ES-I3 (cell line): ENCODE measurements around the gene ANKDD1A.

Source experiments
- H3K36me3 ChIP-seq: 2 replicates; pipeline ENCODE4 v1.6.1; 2013; ENCODE audit warnings: mild to moderate bottlenecking, low read length, control low read depth, moderate library complexity; ENCODE audit not compliant: insufficient read depth
- H3K4me1 ChIP-seq: 2 replicates; pipeline ENCODE4 v1.6.1; 2013; ENCODE audit warnings: mild to moderate bottlenecking, control low read depth, low read length; ENCODE audit not compliant: insufficient read depth
- H3K9ac ChIP-seq: 2 replicates; pipeline ENCODE4 v1.6.1; 2013; ENCODE audit warnings: low read depth, mild to moderate bottlenecking, low read length, moderate library complexity
- H3K9me3 ChIP-seq: 2 replicates; pipeline ENCODE4 v1.6.1; 2013; ENCODE audit warnings: mild to moderate bottlenecking, low read length, moderate library complexity; ENCODE audit not compliant: control insufficient read depth, insufficient read depth

ANKDD1A gene

DNA sequence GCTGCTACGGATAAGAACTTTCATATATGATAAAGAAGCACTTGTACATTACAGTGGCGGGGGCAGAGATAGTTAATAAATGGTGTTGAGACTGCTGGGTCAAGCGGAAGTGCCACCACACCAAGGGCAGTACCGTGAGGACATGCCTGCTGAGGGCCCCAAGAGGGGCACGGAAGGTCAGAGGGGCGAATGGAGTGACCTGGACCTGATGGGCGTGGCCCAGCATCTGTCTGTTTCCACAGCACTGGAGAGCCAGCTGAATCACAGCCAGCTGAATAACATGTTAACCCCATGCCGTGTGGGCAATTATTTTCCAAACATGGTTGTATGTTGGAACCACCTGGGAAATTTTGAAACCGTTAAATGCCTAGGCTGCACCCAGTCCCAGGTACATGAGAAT, 37.2 kb downstream of the ANKDD1A start:
- H3K9me3 ChIP-seq: no peaks in the 10 kb centered on the region
- H3K36me3 ChIP-seq: no peaks in the 10 kb centered on the region
- no peaks in the 10 kb centered on the region for H3K4me1 ChIP-seq
- no peak overlapping the region for H3K9ac ChIP-seq

DNA sequence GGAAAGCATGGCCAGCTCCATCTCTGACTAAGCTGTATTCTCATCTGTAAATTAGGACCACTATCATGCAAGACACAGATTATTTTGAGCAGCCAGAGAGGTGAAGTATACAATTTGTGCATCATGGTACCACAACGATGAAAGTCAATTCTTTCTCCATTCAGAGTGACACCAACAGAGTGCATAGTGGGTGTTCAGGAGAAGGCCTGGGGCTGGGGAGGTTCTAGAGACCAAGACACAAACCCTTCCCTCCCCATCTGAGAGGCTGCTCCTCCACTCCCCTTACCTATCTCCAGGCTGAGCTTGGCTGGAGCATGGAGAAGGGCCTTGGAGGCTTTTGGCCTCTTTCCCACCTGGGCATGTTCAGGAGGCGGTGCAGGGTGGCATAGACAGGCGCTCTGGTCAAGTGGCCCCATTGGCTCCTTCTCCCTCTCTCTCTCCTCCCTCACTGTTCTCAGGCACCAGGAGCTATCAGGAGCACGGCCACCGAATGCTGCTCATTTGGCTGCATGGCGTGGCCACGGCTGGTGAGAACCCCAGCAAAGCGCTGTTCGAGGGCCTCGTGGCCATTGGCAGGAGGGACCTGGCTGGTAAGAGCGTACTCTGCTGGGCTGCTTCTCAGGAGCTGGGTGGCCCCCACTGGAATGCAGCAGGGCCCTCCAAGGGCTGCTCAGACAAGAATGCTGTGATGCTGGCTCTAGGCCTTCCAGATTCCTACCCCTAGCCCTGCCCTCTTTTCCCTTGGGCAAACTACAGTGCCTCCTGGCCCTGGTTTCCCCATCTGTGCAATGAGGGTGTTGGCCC, 37.9 kb downstream of the ANKDD1A start:
- no peaks in the 10 kb centered on the region for H3K36me3 ChIP-seq
- H3K9ac ChIP-seq: no peak overlapping the region
- no peaks in the 10 kb centered on the region for H3K4me1 ChIP-seq
- no peaks in the 10 kb centered on the region for H3K9me3 ChIP-seq

DNA sequence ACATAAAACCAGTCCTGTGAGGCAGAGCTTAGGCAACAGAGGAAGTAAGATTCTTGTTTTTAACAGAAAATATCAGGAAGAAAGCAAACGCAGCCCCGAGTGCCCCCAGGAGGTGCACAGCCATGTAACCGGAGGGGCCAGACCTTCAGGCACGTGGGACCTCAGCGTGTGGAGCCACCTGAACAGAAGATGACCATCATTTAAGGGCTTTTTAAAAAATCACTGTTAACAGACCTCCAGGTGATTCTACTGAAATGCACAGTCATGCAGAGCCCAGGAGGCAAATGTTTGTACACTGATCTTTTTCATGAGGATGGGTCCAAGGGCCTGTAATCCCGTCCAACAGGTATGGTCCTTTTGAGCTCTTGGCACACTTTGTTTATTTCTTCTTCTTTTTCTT, 39.2 kb downstream of the ANKDD1A start:
- H3K36me3 ChIP-seq: no peaks in the 10 kb centered on the region
- H3K9me3 ChIP-seq: no peaks in the 10 kb centered on the region; the same call in 1 of the 2 replicates
- H3K4me1 ChIP-seq: no peaks in the 10 kb centered on the region
- no peak overlapping the region for H3K9ac ChIP-seq

DNA sequence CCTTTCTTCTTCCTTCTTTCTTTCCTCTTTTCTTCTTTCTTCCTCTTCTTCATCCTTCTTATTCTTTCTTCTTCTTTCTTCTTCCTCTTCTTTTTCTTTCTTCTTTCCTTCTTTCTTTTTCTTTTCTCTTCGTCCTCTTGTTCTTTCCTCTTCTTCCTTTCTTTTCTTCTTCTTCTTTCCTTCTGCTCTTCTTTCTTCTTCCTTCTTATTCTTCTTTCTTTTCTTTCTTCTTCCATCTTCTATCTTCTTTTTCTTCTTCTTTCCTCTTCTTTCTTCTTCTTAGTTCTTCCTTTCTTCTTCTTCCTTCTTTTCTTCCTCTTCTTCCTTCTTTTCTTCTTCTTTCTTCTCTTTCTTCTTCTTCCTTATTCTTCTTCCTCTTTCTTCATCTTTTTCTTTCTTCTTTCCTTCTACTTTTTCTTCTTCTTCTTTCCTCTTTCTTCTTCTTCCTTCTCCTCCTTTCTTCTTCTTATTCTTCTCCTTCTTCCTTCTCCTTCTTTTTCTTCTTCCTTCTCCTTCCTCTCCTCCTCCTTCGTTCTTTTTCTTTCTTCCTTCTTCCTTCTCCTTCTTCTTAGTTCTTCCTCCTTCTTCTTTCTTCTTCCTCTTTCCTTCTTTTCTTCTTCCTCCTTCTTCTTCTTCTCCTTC, 40.2 kb downstream of the ANKDD1A start:
- Histone ChIP-seq H3K36me3 (no peaks in the 10 kb centered on the region), H3K9ac (no peak overlapping the region), H3K4me1 (no peaks in the 10 kb centered on the region), H3K9me3 (no peaks in the 10 kb centered on the region; the same call in 1 of the 2 replicates)

DNA sequence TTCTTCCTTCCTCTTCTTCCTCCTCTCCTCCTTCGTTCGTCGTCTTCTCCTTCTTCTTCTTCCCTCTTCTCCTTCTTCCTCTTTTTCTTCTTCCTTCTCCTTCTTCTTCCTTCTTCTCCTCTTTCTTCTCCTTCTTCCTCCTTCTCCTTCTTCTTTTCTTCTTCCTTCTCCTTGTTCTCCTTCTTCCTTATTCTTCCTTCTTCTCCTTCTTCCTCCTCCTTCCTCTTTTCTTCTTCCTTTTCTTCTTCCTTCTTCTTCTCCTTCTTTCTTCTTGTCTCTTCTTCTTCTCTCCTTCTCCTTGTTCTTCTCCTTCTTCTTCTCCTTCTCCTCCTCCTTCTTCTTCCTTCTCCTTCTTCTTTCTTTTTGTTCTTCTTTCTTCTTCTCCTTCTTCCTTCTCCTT, 42.7 kb downstream of the ANKDD1A start:
- Histone ChIP-seq H3K4me1 (no peaks in the 10 kb centered on the region), H3K9ac (no peak overlapping the region), H3K9me3 (no peaks in the 10 kb centered on the region; the same call in 1 of the 2 replicates), H3K36me3 (peaks cover 4% of the 10 kb centered on the region; the same call in 1 of the 2 replicates)

DNA sequence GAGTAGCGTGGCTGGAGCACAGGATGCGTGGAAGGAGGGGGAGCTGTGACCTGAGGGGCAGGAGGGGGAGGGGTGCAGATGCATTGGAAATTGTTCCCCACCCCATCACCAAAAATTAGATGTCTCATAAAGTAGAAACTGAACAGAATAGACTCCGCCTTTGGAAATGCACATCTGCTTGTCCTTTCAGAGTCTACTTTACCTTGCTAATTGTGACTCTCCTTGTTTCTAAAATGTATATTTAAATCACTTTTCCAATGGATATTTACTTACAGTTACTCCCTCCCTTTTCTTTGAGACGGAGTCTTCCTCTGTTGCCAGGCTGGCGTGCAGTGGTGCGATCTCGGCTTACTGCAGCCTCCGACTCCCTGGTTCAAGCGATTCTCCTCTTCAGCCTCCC, 47.4 kb downstream of the ANKDD1A start:
- Histone ChIP-seq H3K9ac (no peak overlapping the region), H3K36me3 (peaks cover 18% of the 10 kb centered on the region; the same call in 1 of the 2 replicates), H3K4me1 (no peaks in the 10 kb centered on the region), H3K9me3 (no peaks in the 10 kb centered on the region; the same call in 1 of the 2 replicates)

DNA sequence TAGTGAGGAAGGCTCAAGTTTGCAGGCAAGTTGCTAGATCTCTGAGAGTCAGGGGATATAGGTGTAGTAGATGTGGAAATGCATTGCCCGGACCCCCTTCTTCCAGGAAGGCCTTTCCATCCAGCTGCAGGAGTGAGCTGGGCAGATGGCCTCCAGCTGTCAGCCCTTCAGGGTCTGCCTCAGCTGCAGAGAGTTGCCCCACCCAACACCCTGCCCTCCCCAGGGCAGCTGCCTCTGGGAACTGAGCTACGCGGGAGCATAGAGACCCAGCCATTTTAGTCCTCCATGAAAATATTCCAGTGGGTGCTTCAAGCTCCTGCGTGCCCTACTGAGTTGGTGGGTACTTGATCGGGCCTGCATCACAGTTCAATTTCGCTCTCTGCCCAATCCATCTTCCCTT, 48.5 kb downstream of the ANKDD1A start:
- Histone ChIP-seq H3K9me3 (no peaks in the 10 kb centered on the region; the same call in 1 of the 2 replicates), H3K36me3 (peaks cover 19% of the 10 kb centered on the region; the same call in 1 of the 2 replicates), H3K4me1 (no peaks in the 10 kb centered on the region), H3K9ac (no peak overlapping the region)

DNA sequence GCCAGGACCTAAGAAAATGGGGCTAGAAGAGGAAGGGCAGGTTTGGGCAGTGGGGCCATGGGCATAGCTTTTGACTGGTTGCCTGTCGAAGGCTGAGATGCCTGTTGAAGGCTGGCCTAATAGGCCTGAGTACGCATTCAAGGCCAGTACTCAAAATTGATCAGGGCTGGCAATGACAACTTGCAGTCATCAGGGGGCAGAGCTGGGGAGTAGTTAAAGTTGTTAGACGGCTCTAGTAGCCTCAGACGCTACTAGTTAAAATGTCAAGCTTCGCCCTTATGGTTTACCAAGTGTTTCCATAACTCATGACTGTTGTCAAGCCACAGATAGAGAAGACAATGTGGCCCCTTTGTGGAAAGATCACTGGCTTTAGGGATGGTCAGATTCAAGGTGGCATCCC, 49.3 kb downstream of the ANKDD1A start:
- H3K4me1 ChIP-seq: no peaks in the 10 kb centered on the region
- no peaks in the 10 kb centered on the region for H3K9me3 ChIP-seq
- H3K36me3 ChIP-seq: peaks cover 21% of the 10 kb centered on the region; the same call in 1 of the 2 replicates
- no peak overlapping the region for H3K9ac ChIP-seq

DNA sequence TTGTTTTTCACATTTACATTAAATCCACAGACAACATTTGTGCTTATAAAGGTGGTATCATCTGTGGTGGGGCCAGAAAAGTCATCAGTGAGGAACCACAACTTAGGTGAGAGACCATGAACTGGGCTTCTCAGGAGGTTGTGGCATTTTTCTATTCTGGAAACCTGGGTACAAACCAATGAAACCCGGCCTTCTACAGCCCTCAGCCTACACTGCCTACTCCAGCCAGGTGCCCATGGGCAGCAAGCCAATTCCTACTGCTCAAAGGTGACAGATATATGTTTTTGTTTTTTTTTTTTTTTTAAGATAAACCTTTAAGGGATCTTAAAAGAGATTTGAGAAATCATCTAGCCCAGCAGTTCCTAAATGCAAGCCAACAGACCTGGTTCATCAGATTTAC, 57.7 kb downstream of the ANKDD1A start:
- no peak overlapping the region for H3K9ac ChIP-seq
- peaks cover 11% of the 10 kb centered on the region for H3K36me3 ChIP-seq
- no peaks in the 10 kb centered on the region for H3K9me3 ChIP-seq
- H3K4me1 ChIP-seq: no peaks in the 10 kb centered on the region

DNA sequence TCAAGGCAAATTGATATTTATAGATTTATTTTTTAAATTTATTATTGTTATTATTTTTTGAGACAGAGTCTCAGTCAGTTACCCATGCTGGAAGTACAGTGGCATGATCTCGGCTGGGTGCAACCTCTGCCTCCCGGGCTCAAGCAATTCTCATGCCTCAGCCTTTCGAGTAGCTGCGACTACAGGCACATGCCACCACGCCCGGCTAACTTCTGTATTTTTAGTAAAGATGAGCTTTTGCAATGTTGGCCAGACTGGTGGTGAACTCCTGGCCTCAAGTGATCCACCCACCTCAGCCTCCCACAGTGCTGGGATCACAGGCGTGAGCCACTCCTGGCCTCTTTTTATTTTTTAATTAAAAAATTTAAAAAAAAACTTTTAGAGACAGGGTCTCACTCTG, 59.0 kb downstream of the ANKDD1A start:
- Histone ChIP-seq H3K36me3 (peaks cover 10% of the 10 kb centered on the region), H3K9me3 (no peaks in the 10 kb centered on the region), H3K4me1 (no peaks in the 10 kb centered on the region), H3K9ac (no peak overlapping the region)

DNA sequence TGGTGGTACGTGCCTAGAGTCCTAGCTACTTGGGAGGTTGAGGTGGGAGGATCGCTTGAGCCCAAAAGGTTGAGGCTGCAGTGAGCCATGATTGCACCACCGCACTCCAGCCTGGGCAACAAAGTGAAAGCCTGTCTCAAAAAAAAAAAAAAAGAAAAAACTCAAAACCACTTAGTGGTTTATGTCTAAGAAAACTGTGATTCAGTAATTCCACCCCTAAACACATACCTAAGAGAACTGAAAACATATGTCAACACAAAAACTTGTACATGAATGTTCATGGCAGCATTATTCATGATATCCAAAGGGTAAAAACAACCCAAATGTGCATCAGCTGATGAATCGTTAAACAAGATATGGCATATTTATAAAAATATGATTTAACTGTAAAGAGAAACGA, 63.7 kb downstream of the ANKDD1A start:
- Histone ChIP-seq H3K36me3 (peaks cover 10% of the 10 kb centered on the region), H3K9ac (no peak overlapping the region), H3K4me1 (peaks cover 4% of the 10 kb centered on the region), H3K9me3 (no peaks in the 10 kb centered on the region)

DNA sequence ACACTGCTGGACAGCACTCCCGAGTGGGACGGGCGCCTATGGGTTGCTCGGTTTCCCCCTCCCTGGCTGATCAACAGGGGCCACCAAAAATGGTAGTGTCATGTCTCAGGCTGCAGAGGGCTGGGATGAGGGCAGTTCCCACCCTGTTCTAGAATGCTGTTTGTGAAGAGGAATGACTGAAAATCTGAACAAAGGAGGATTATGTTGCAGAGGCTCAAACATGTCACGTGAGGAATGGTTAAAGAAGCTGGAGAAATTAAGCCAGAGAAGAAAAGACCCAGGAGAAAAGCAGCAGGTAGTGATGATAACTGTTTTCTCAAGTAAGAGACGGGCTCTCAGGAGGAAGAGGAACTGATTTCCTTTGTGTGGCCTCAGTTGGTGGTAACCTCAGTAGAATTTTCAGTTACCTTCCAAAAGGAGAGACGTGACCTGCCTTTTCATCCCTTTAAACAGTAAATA, 67.6 kb downstream of the ANKDD1A start:
- Histone ChIP-seq H3K4me1 (peaks cover 4% of the 10 kb centered on the region), H3K9me3 (no peaks in the 10 kb centered on the region), H3K9ac (no peak overlapping the region), H3K36me3 (peaks cover 4% of the 10 kb centered on the region)

DNA sequence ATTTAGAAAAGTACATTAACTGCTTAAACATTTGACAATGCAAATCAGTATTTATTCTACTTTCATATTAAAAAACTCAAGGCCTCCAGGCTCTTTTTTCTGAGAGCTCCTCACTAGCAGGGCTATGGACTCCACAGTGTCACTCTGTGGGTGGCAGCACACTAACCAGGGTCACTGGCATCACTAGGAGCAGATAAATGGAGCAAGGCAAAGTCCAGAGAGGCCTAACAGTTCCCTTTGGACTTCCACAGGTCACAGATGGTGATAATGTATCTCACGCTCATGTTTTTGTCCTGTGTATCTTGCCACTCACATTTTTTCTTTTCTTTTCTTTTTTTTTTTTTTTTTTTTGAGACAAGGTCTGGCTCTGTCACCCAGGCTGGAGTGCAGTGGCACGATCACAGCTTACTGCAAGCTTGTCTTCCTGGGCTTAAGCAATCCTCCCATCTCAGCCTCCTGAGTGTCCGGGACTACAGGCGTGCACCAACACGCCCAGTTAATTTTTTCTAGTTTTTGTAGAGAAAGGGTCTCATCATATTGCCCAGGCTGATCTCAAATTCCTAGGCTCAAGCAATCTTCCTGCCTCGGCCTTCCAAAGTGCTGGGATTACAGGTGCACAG, 70.2 kb downstream of the ANKDD1A start:
- Histone ChIP-seq H3K4me1 (peaks cover 4% of the 10 kb centered on the region), H3K9ac (no peak overlapping the region), H3K9me3 (no peaks in the 10 kb centered on the region), H3K36me3 (no peaks in the 10 kb centered on the region; the same call in 1 of the 2 replicates)

DNA sequence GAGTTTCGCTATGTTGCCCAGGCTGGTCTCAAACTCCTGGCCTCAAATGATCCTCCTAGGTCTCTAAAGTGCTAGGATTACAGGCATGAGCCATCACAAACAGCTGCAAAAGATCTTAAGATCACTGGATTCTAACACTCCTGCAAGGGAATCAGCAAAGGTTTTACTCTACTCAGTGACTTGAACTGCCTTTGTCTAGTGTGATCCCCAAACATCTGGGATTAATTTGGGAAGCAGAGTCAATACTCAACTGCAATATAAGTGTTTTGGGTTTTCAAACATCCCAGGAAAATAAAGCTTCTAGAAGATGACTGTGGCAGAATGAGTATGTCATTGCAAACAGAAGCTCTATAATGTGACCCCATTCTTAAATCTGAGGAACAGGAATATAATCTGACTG, 70.8 kb downstream of the ANKDD1A start:
- H3K4me1 ChIP-seq: peaks cover 4% of the 10 kb centered on the region
- H3K9ac ChIP-seq: no peak overlapping the region
- H3K9me3 ChIP-seq: no peaks in the 10 kb centered on the region
- H3K36me3 ChIP-seq: no peaks in the 10 kb centered on the region; the same call in 1 of the 2 replicates
